OCI-LY3 (cell line): ENCODE data around the gene GCLM.

Experiments used
- EZH2phosphoT487 ChIP-seq: fragments of 200-600 bp; shearing (Covaris generic); IDR thresholded peaks from 2 replicates; pipeline ENCODE4 v1.6.1; 2018; ENCODE audit warnings: antibody characterized with exemption, mixed run types, low read depth
- TF ChIP-seq, protein P1 (sequence below): fragments of 200-600, 300-600 bp; sonication (generic); IDR thresholded peaks from 2 replicates; pipeline ENCODE4 v1.5.1; 2014; ENCODE audit warnings: antibody characterized with exemption, low read length, low read depth

DNA sequence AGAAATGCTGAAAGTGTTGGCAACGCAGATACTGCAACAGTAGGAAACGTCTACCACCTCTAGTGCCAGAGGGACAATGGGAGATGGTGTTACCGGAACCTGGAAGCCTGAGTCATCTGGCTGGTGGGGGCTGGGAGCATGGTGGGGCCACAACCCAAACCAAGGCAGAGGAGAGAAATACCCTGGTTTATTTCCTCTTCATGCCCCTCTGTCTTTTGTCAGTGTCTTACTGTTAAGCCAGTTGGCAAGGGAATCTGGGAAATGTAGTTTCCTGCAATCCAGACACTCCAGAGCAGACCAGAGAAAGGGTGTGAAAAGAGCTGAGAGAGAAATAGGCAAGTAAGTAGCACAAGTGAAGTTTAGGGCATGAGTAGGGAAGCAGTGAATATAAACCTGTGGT, 45.1 kb downstream of the GCLM start:
- TF ChIP-seq, protein P1, sequence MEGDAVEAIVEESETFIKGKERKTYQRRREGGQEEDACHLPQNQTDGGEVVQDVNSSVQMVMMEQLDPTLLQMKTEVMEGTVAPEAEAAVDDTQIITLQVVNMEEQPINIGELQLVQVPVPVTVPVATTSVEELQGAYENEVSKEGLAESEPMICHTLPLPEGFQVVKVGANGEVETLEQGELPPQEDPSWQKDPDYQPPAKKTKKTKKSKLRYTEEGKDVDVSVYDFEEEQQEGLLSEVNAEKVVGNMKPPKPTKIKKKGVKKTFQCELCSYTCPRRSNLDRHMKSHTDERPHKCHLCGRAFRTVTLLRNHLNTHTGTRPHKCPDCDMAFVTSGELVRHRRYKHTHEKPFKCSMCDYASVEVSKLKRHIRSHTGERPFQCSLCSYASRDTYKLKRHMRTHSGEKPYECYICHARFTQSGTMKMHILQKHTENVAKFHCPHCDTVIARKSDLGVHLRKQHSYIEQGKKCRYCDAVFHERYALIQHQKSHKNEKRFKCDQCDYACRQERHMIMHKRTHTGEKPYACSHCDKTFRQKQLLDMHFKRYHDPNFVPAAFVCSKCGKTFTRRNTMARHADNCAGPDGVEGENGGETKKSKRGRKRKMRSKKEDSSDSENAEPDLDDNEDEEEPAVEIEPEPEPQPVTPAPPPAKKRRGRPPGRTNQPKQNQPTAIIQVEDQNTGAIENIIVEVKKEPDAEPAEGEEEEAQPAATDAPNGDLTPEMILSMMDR: no peak
- TF ChIP-seq EZH2phosphoT487: no peak
